GM23338 (cell line): ENCODE measurements around the gene GSC2. TPM values are rescaled to one million over a fixed set of nuclear protein-coding genes. Genes with fewer than 3 reads are reported as not detected.

ENCODE experiments used
- ATAC-seq: fragments of 200-7000 bp; cut with Tn5 transposase; 3 replicates; pipeline ENCODE4 v1.9.1; 2020
- DNase-seq: peaks from one replicate; pipeline ENCODE4 v3.0.0-alpha.2; 2015; ENCODE audit warnings: low spot score
- H2AFZ ChIP-seq: fragments of 200-600 bp; sonication (generic); 2 replicates; pipeline ENCODE4 v1.8.0; 2016; ENCODE audit warnings: antibody characterized with exemption, mild to moderate bottlenecking, moderate library complexity
- H3F3A ChIP-seq: fragments of 200-600 bp; sonication (generic); replicated peaks from 2 replicates; pipeline ENCODE4 v1.8.0; 2017; ENCODE audit warnings: antibody characterized with exemption, mixed run types, low read depth
- H3K27ac ChIP-seq: fragments of 200-600 bp; sonication (generic); 2 replicates; pipeline ENCODE4 v1.6.1; 2016; ENCODE audit warnings: low read depth
- H3K27me3 ChIP-seq: fragments of 200-600 bp; sonication (generic); 2 replicates; pipeline ENCODE4 v1.8.0; 2016; ENCODE audit warnings: mild to moderate bottlenecking, mixed run types, moderate library complexity; ENCODE audit not compliant: insufficient read depth
- H3K36me3 ChIP-seq: fragments of 200-600 bp; sonication (generic); 2 replicates; pipeline ENCODE4 v1.8.0; 2016; ENCODE audit warnings: mild to moderate bottlenecking; ENCODE audit not compliant: insufficient read depth
- H3K4me1 ChIP-seq: fragments of 200-600 bp; sonication (generic); 2 replicates; pipeline ENCODE4 v1.8.0; 2016; ENCODE audit warnings: mild to moderate bottlenecking, moderate library complexity; ENCODE audit not compliant: insufficient read depth
- H3K4me2 ChIP-seq: fragments of 200-600 bp; sonication (generic); 2 replicates; pipeline ENCODE4 v1.7.1; 2017; ENCODE audit warnings: mixed run types
- H3K4me3 ChIP-seq: fragments of 200-600 bp; sonication (generic); 2 replicates; pipeline ENCODE4 v1.6.1; 2016; ENCODE audit warnings: mixed run types
- H3K79me2 ChIP-seq: fragments of 200-600 bp; sonication (generic); replicated peaks from 2 replicates; pipeline ENCODE4 v1.8.0; 2017; ENCODE audit warnings: mild to moderate bottlenecking; ENCODE audit not compliant: insufficient read depth
- H3K9me2 ChIP-seq: fragments of 200-600 bp; sonication (generic); 2 replicates; pipeline ENCODE4 v1.8.0; 2017; ENCODE audit not compliant: insufficient read depth
- H4K20me1 ChIP-seq: fragments of 200-600 bp; sonication (generic); replicated peaks from 2 replicates; pipeline ENCODE4 v1.8.0; 2017; ENCODE audit warnings: mild to moderate bottlenecking; ENCODE audit not compliant: insufficient read depth
- H3K27ac Mint-ChIP-seq: 2 replicates; pipeline ENCODE4 v1.8.0; 2020; ENCODE audit warnings: inconsistent platforms, mild to moderate bottlenecking, moderate library complexity, mixed read lengths
- H3K27me3 Mint-ChIP-seq: 3 replicates; pipeline ENCODE4 v1.8.0; 2022; ENCODE audit warnings: low read depth, mild to moderate bottlenecking, moderate library complexity, mixed read lengths, inconsistent platforms; ENCODE audit not compliant: insufficient read depth, poor library complexity
- H3K36me3 Mint-ChIP-seq: 3 replicates; pipeline ENCODE4 v1.8.0; 2021; ENCODE audit warnings: low read depth, mild to moderate bottlenecking, inconsistent platforms, moderate library complexity, mixed read lengths
- H3K4me1 Mint-ChIP-seq: 3 replicates; pipeline ENCODE4 v1.8.0; 2020; ENCODE audit warnings: mild to moderate bottlenecking, inconsistent platforms, mixed read lengths
- H3K4me3 Mint-ChIP-seq: 3 replicates; pipeline ENCODE4 v1.8.0; 2021; ENCODE audit warnings: moderate library complexity, mild to moderate bottlenecking, inconsistent platforms, mixed read lengths
- H3K9me3 Mint-ChIP-seq: 3 replicates; pipeline ENCODE4 v1.8.0; 2020; ENCODE audit warnings: moderate library complexity, mild to moderate bottlenecking, inconsistent platforms, mixed read lengths
- CREB1 ChIP-seq: fragments of 250-450 bp; sonication (Bioruptor Pico); IDR thresholded peaks from 2 replicates; pipeline ENCODE4 v1.5.0; 2020; ENCODE audit warnings: low read depth, mild to moderate bottlenecking, moderate library complexity
- EZH2 ChIP-seq: fragments of 200-600 bp; sonication (generic); IDR thresholded peaks from one replicate; pipeline ENCODE4 v1.8.0; 2017; ENCODE audit warnings: antibody characterized with exemption, mild to moderate bottlenecking, low read depth; ENCODE audit not compliant: unreplicated experiment
- POLR2AphosphoS5 ChIP-seq: IDR thresholded peaks from 2 replicates; pipeline ENCODE4 v1.6.1; 2016; ENCODE audit warnings: antibody characterized with exemption, low read depth
- STAT1 ChIP-seq: IDR thresholded peaks from one replicate; pipeline ENCODE4 v1.6.1; 2016; ENCODE audit warnings: antibody characterized with exemption; ENCODE audit not compliant: unreplicated experiment
- ZNF331 ChIP-seq: fragments of 250-450 bp; sonication (Bioruptor Pico); IDR thresholded peaks from 2 replicates; pipeline ENCODE4 v1.5.0; 2020; ENCODE audit warnings: low read depth, mild to moderate bottlenecking, moderate library complexity
- polyA plus RNA-seq: library from polyadenylated mRNA; unstranded; fragments of >200 nt; fragmentation: Nextera tagmentation; extraction: Ambion mirVana; gene quantifications from 2 replicates; pipeline ENCODE4 v1.2.1, GENCODE V29; 2016
- total RNA-seq: library from RNA; depleted of rRNA; stranded (reverse); fragments of >200 nt; shearing (Covaris generic); gene quantifications from 2 replicates; pipeline ENCODE4 v1.2.3, GENCODE V29; 2014
- TF ChIP-seq, protein P1 (sequence below): fragments of 250-450 bp; sonication (Bioruptor Pico); IDR thresholded peaks from 2 replicates; pipeline ENCODE4 v1.5.0; 2020; ENCODE audit warnings: mild to moderate bottlenecking, moderate library complexity
- TF ChIP-seq, protein P2 (sequence below): IDR thresholded peaks from 2 replicates; pipeline ENCODE4 v1.6.1; 2016; ENCODE audit warnings: antibody characterized with exemption
- TF ChIP-seq, protein P3 (sequence below), 2 experiments: fragments of 200-600 bp in 1 of 2; sonication (generic) in 1 of 2; conservative IDR thresholded peaks; 2 replicates each; pipeline versions ENCODE4 v1.5.1 to v1.6.1; 2016 to 2017; ENCODE audit warnings: antibody characterized with exemption in 2 of 2, low read depth in 2 of 2, mild to moderate bottlenecking in 2 of 2, moderate library complexity in 1 of 2

Gene GSC2
- total and polyA plus RNA-seq, 2 experiments from 2014 or later = not detected

DNA sequence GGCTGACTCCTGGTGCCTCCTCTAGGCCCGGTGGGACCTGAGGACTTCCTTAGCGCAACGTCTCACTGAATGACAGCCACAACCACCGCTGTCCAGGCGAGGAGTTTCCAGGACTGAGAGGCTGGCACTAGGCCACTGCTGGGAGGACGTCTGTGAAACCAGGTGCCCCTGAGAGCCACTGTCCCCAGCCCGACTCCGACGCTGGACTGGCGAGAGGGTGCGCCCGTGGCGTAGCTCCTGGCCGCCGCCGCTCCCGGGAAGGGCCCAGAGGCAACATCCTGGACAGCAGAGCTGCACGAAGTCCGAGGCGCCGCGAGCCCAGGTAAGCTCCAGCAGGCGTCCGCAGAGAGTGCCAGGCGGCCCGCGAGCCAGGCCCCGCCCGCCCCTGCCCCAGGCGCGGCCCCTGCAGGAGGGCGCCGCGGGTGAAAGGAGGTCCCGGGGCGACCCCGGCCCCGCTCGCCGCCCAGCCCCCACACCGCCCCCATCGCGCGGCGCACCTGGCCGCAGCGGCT, 28.4 kb downstream of the GSC2 start (continued):
- TF ChIP-seq, protein P1, sequence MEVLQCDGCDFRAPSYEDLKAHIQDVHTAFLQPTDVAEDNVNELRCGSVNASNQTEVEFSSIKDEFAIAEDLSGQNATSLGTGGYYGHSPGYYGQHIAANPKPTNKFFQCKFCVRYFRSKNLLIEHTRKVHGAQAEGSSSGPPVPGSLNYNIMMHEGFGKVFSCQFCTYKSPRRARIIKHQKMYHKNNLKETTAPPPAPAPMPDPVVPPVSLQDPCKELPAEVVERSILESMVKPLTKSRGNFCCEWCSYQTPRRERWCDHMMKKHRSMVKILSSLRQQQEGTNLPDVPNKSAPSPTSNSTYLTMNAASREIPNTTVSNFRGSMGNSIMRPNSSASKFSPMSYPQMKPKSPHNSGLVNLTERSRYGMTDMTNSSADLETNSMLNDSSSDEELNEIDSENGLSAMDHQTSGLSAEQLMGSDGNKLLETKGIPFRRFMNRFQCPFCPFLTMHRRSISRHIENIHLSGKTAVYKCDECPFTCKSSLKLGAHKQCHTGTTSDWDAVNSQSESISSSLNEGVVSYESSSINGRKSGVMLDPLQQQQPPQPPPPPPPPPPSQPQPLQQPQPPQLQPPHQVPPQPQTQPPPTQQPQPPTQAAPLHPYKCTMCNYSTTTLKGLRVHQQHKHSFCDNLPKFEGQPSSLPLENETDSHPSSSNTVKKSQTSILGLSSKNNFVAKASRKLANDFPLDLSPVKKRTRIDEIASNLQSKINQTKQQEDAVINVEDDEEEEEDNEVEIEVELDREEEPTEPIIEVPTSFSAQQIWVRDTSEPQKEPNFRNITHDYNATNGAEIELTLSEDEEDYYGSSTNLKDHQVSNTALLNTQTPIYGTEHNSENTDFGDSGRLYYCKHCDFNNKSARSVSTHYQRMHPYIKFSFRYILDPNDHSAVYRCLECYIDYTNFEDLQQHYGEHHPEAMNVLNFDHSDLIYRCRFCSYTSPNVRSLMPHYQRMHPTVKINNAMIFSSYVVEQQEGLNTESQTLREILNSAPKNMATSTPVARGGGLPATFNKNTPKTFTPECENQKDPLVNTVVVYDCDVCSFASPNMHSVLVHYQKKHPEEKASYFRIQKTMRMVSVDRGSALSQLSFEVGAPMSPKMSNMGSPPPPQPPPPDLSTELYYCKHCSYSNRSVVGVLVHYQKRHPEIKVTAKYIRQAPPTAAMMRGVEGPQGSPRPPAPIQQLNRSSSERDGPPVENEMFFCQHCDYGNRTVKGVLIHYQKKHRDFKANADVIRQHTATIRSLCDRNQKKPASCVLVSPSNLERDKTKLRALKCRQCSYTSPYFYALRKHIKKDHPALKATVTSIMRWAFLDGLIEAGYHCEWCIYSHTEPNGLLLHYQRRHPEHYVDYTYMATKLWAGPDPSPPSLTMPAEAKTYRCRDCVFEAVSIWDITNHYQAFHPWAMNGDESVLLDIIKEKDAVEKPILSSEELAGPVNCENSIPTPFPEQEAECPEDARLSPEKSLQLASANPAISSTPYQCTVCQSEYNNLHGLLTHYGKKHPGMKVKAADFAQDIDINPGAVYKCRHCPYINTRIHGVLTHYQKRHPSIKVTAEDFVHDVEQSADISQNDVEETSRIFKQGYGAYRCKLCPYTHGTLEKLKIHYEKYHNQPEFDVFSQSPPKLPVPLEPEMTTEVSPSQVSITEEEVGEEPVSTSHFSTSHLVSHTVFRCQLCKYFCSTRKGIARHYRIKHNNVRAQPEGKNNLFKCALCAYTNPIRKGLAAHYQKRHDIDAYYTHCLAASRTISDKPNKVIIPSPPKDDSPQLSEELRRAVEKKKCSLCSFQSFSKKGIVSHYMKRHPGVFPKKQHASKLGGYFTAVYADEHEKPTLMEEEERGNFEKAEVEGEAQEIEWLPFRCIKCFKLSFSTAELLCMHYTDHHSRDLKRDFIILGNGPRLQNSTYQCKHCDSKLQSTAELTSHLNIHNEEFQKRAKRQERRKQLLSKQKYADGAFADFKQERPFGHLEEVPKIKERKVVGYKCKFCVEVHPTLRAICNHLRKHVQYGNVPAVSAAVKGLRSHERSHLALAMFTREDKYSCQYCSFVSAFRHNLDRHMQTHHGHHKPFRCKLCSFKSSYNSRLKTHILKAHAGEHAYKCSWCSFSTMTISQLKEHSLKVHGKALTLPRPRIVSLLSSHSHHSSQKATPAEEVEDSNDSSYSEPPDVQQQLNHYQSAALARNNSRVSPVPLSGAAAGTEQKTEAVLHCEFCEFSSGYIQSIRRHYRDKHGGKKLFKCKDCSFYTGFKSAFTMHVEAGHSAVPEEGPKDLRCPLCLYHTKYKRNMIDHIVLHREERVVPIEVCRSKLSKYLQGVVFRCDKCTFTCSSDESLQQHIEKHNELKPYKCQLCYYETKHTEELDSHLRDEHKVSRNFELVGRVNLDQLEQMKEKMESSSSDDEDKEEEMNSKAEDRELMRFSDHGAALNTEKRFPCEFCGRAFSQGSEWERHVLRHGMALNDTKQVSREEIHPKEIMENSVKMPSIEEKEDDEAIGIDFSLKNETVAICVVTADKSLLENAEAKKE (CRISPR knock-in tag) = no peak
- TF ChIP-seq STAT1 = no peak
- TF ChIP-seq, protein P2, sequence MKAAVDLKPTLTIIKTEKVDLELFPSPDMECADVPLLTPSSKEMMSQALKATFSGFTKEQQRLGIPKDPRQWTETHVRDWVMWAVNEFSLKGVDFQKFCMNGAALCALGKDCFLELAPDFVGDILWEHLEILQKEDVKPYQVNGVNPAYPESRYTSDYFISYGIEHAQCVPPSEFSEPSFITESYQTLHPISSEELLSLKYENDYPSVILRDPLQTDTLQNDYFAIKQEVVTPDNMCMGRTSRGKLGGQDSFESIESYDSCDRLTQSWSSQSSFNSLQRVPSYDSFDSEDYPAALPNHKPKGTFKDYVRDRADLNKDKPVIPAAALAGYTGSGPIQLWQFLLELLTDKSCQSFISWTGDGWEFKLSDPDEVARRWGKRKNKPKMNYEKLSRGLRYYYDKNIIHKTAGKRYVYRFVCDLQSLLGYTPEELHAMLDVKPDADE = no peak
- no peak for TF ChIP-seq EZH2

DNA sequence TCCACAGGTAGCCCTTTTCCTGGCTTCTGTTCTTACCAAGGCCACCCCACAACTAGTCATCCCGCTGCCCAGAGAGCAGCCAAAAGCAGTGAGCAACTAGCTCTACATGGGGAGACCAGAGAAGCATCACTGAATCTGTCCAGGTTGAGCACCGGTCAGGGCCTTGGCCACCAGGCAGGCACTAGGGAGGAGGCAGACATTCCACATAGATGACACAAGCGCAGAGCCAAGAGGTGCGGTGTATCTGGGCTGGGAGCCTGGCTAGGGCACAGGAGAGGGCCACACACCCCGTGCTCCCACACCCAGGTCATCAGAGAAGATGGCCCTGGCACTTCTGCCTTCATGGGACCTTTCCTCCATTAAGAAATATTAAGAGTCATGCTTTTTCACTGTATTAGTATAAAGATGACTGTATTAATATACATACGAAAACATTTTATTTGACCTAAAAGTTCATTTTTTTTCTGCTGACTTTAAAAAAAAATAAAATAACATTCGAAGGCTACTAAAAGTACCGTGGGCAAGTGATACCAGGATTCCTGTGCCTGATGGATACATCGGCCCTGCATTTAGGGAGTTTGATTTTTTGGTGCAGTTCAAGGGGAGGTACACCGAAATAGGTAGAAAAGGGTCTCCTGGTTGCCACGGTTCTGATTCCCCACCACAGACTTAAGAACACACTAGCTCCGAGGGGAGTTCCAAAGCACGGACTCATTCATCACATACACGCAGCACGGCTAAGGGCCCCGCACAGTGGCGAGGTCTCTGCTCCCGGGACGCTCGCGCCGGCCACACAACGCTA, 29.1 kb downstream of the GSC2 start:
- Mint-ChIP-seq H3K27ac (peak overlapping the region; percentile 56; the same call in 1 of the 2 replicates), H3K27me3 (peaks cover 22% of the 10 kb centered on the region), H3K4me3 (peak overlapping the region; percentile 90), H3K9me3 (no peaks in the 10 kb centered on the region), H3K4me1 (peaks cover 29% of the 10 kb centered on the region), H3K36me3 (no peaks in the 10 kb centered on the region; the same call in 2 of the 3 replicates)
- no peaks in the 10 kb centered on the region for H3K36me3 ChIP-seq
- H3K4me3 ChIP-seq = peak overlapping the region; percentile 96
- H4K20me1 ChIP-seq = peaks cover 38% of the 10 kb centered on the region
- H3K4me2 ChIP-seq = peak overlapping the region; percentile 93
- peaks cover 4% of the 10 kb centered on the region; the same call in 1 of the 2 replicates for H3F3A ChIP-seq
- H3K27me3 ChIP-seq = no peaks in the 10 kb centered on the region
- H3K79me2 ChIP-seq = peaks cover 57% of the 10 kb centered on the region
- H3K9me2 ChIP-seq = no peaks in the 10 kb centered on the region
- H3K27ac ChIP-seq = no peak overlapping the region
- peaks cover 16% of the 10 kb centered on the region for H3K4me1 ChIP-seq
- DNase-seq (peak; percentile 60), ATAC-seq (peak; percentile 10)
- H2AFZ ChIP-seq = no peak overlapping the region
- TF ChIP-seq, protein P3, sequence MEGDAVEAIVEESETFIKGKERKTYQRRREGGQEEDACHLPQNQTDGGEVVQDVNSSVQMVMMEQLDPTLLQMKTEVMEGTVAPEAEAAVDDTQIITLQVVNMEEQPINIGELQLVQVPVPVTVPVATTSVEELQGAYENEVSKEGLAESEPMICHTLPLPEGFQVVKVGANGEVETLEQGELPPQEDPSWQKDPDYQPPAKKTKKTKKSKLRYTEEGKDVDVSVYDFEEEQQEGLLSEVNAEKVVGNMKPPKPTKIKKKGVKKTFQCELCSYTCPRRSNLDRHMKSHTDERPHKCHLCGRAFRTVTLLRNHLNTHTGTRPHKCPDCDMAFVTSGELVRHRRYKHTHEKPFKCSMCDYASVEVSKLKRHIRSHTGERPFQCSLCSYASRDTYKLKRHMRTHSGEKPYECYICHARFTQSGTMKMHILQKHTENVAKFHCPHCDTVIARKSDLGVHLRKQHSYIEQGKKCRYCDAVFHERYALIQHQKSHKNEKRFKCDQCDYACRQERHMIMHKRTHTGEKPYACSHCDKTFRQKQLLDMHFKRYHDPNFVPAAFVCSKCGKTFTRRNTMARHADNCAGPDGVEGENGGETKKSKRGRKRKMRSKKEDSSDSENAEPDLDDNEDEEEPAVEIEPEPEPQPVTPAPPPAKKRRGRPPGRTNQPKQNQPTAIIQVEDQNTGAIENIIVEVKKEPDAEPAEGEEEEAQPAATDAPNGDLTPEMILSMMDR (conservative IDR thresholded peaks at IDR 0.05; ENCODE audit: low read depth in 2 of 2) = no peak
- TF ChIP-seq POLR2AphosphoS5 = no peak
- no peak for TF ChIP-seq ZNF331 (CRISPR knock-in tag)
- TF ChIP-seq EZH2 = no peak
- no peak for TF ChIP-seq CREB1 (CRISPR knock-in tag)
